ENCODE measurements around the gene ABCB1. TPM values are rescaled to one million over a fixed set of nuclear protein-coding genes. Genes with fewer than 3 reads are reported as not detected.
A peak's percentile ranks its signal among the peaks of the same experiment; 100 is the strongest.

Gene ABCB1
- total and polyA plus RNA-seq, 2 of the 13 experiments (the other 11 are each of a cell fraction or from before 2014, with no cell fraction given): 42.8 to 52.6 TPM

- CTCF ChIA-PET (ENCODE audit: low intra/inter-chr PET ratio, low total read pairs): no interaction called here
- DNase-seq (ENCODE audit: low spot score): peak; percentile 11
- Histone ChIP-seq H3K4me3 (replicated peaks in 1 of 3; ENCODE audit: insufficient read depth in 1 of 3, low read depth in 2 of 3, low read length in 3 of 3) (no peak overlapping the region), H3K9ac (ENCODE audit: insufficient read depth, low read depth, low read length) (no peak overlapping the region), H3K79me2 (ENCODE audit: insufficient read depth, low read length) (no peaks in the 10 kb centered on the region), H3K36me3 (replicated peaks in 1 of 2; ENCODE audit: control insufficient read depth in 1 of 2, insufficient read depth in 2 of 2, low read length in 2 of 2) (peaks cover 1 to 8% of the 10 kb centered on the region in 2 experiments; a peak in 4 of 5 replicates), H3K9me3 (ENCODE audit: low read length) (no peaks in the 10 kb centered on the region), H2AFZ (ENCODE audit: low read length) (no peak overlapping the region), H3K27ac (ENCODE audit: extremely low read length, insufficient read depth, low read length) (no peak overlapping the region), H4K20me1 (ENCODE audit: insufficient read depth, low read length) (no peaks in the 10 kb centered on the region), H3K27me3 (ENCODE audit: control insufficient read depth in 1 of 2, insufficient read depth in 2 of 2, low read length in 2 of 2) (no peaks in the 10 kb centered on the region), H3K4me1 (ENCODE audit: insufficient read depth, low read length) (peaks cover 7% of the 10 kb centered on the region), H3K4me2 (ENCODE audit: low read depth, low read length) (no peak overlapping the region)
- POLR2A ChIA-PET: no interaction called here
- peak; percentile 86 for ATAC-seq
- intact Hi-C loops (cut with micrococcal nuclease; ENCODE audit: unreplicated experiment): no loop called here
- in situ Hi-C loops (cut with HindIII; ENCODE audit: extremely low pct_ligation_motif_present, low pct_unique_long_range_greater_than_20kb): no loop called here
- no TSS peak for BruUV-seq (replicated peaks)
- no peak for FAIRE-seq
- 14% methylated on average over 1 of the region's 1 CpG for WGBS (ENCODE audit: low lambda C conversion rate)
- no peak for TF ChIP-seq TEF (CRISPR knock-in tag; IDR thresholded peaks at IDR 0.05)
- TF ChIP-seq BRF2 (CRISPR knock-in tag; IDR thresholded peaks at IDR 0.05): no peak
- no peak for TF ChIP-seq KLF11 (CRISPR knock-in tag; IDR thresholded peaks at IDR 0.05)
- no peak for TF ChIP-seq ZNF407 (CRISPR knock-in tag; IDR thresholded peaks at IDR 0.05; ENCODE audit: not compliant biosample characterization)
- TF ChIP-seq PATZ1 (CRISPR knock-in tag; IDR thresholded peaks at IDR 0.05): no peak
- 0 out of 2 replicates have a peak, but pooled peaks have one; percentile 14 for TF ChIP-seq PAXIP1 (CRISPR knock-in tag; conservative IDR thresholded peaks at IDR 0.05)
- TF ChIP-seq HNF4A (CRISPR knock-in tag; IDR thresholded peaks at IDR 0.05): peak; percentile 56
- peak; percentile 91 for TF ChIP-seq ZSCAN29 (CRISPR knock-in tag; conservative IDR thresholded peaks at IDR 0.05)
Measured at GRCh38 chr7:87538052-87538451, 62.6 kb downstream of the ABCB1 start.
